Thyroid gland (tissue), 4 donors: Measurements from ENCODE around the gene PLEKHM2.

Source experiments
- POLR2A ChIP-seq, 2 donors: fragments of 450-650 bp; IDR thresholded peaks; one replicate each; pipeline ENCODE4 v1.6.1; 2017; ENCODE audit warnings: antibody characterized with exemption in 2 of 2, mild to moderate bottlenecking in 2 of 2, moderate library complexity in 1 of 2
- TF ChIP-seq, protein P1 (sequence below), 6 experiments: fragments of 200-600 bp in 3 of 6; fragments of 450-650 bp in 3 of 6; sonication (generic) in 3 of 6; IDR thresholded peaks; one replicate each; pipeline ENCODE4 v1.5.1; 2016 to 2019; ENCODE audit warnings: antibody characterized with exemption in 6 of 6, mild to moderate bottlenecking in 2 of 6, inconsistent platforms in 1 of 6, moderate library complexity in 1 of 6

DNA sequence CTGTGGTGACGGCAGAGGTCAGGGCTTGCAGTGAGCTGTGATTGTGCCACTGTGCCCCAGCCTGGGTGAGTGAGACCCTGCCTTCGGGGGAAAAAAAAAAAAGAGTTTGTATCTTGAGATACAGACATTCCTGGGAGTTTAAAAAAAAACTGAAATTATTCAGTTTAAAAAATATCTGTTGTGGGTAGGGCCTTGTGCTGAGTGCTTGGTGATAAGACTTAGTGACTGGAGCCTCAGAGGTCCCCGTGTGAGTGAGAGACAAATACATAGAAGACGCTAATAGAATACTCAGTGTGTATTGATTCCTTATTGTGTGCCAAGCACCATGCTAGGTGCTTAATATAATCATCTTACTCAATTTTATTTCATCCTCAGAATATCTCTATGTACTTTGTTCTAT is 44.2 kb upstream of the PLEKHM2 start:
- TF ChIP-seq, protein P1, sequence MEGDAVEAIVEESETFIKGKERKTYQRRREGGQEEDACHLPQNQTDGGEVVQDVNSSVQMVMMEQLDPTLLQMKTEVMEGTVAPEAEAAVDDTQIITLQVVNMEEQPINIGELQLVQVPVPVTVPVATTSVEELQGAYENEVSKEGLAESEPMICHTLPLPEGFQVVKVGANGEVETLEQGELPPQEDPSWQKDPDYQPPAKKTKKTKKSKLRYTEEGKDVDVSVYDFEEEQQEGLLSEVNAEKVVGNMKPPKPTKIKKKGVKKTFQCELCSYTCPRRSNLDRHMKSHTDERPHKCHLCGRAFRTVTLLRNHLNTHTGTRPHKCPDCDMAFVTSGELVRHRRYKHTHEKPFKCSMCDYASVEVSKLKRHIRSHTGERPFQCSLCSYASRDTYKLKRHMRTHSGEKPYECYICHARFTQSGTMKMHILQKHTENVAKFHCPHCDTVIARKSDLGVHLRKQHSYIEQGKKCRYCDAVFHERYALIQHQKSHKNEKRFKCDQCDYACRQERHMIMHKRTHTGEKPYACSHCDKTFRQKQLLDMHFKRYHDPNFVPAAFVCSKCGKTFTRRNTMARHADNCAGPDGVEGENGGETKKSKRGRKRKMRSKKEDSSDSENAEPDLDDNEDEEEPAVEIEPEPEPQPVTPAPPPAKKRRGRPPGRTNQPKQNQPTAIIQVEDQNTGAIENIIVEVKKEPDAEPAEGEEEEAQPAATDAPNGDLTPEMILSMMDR (IDR thresholded peaks at IDR 0.05): no peak
- no peak for TF ChIP-seq POLR2A (IDR thresholded peaks at IDR 0.05)
